ENCODE measurements around the gene CENPB.
"Not testable (repeated sequence)": the region's sequence is repeated elsewhere in the genome, so short reads cannot be mapped to it uniquely, and the experiment has no call there.

- TF ChIP-seq, protein P1, sequence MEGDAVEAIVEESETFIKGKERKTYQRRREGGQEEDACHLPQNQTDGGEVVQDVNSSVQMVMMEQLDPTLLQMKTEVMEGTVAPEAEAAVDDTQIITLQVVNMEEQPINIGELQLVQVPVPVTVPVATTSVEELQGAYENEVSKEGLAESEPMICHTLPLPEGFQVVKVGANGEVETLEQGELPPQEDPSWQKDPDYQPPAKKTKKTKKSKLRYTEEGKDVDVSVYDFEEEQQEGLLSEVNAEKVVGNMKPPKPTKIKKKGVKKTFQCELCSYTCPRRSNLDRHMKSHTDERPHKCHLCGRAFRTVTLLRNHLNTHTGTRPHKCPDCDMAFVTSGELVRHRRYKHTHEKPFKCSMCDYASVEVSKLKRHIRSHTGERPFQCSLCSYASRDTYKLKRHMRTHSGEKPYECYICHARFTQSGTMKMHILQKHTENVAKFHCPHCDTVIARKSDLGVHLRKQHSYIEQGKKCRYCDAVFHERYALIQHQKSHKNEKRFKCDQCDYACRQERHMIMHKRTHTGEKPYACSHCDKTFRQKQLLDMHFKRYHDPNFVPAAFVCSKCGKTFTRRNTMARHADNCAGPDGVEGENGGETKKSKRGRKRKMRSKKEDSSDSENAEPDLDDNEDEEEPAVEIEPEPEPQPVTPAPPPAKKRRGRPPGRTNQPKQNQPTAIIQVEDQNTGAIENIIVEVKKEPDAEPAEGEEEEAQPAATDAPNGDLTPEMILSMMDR (IDR thresholded peaks at IDR 0.05): not testable (repeated sequence)
- TF ChIP-seq POLR2A (IDR thresholded peaks at IDR 0.05): not testable (repeated sequence)
Observed at GRCh38 chr20:3794168-3794567, 7.6 kb upstream of the CENPB start.
